ENCODE data around the gene CMTM5.

CMTM5 gene

DNA sequence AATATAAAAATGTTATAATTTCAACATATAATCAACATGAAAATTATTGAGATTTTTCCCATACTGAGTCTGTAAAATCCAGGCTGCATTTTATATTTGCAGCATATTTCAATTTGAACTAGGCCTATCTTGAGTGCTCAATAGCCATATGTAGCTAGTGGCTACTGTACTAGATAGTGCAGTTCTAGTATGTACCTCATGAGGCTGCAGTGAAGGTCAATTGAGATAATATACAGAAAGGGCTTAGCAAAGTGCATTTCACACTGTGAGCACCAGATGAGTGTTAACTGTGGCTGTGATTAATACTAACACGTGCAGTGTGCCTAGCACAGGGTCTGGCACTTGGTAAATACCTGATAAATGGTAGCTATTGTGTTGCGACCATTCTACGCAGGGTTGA lies 18.8 kb upstream of the CMTM5 start:
- DNase-seq (ENCODE audit: low spot score) = no peak

DNA sequence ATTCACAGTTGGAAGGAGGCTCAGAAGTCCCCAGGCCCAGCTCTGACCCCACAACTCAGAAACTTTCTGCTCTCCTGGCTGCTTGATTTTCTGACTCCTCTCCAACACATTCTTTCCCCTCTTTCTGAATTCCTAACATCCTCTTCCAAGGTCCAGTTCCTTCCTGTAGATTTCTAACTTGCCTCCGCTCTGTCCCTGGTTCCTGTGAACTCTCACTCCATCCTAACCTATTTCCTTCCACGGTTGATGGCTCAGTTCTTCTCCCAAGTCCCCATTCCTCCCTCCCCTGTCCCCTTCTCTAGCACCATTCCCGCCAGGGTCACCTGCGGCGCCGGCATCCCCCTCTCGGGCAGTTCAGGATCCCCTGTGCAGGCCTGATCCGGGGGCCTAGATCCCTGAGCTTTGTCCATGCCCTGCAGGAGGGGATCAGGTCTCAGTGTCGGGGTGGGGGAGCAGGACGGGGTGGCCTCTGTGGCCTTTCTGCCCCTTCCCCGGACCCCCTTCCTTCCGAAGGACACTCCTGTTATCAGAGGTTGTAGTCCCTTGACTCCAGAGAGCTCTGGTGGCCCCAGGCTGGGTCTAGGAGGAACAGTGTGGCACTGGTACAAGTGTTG lies 18.2 kb upstream of the CMTM5 start:
- DNase-seq (ENCODE audit: low spot score) = no peak

DNA sequence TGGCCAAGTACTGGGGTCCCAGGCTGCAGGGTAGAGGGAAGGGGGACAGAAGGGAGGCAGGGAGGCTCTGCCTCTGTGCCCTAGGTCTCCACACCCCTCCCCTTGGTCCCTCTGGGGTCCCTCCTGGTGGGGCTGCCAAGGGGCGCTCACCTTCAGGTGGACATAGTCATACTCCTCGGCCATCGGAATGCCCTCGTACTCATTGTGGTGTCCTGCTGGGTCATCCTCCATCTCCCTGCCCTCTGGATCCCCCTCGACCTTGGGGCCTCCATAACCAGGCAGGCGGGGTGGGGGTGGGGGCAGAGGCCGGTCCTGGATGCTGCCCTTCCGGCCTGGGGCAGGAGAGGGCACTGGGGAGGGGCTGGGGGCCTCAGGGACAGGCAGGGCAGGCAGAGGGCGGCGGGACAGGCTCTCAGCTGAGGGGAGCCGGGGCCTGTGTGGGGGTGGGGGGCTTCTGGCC lies 17.6 kb upstream of the CMTM5 start:
- no peak for DNase-seq (ENCODE audit: low spot score)

DNA sequence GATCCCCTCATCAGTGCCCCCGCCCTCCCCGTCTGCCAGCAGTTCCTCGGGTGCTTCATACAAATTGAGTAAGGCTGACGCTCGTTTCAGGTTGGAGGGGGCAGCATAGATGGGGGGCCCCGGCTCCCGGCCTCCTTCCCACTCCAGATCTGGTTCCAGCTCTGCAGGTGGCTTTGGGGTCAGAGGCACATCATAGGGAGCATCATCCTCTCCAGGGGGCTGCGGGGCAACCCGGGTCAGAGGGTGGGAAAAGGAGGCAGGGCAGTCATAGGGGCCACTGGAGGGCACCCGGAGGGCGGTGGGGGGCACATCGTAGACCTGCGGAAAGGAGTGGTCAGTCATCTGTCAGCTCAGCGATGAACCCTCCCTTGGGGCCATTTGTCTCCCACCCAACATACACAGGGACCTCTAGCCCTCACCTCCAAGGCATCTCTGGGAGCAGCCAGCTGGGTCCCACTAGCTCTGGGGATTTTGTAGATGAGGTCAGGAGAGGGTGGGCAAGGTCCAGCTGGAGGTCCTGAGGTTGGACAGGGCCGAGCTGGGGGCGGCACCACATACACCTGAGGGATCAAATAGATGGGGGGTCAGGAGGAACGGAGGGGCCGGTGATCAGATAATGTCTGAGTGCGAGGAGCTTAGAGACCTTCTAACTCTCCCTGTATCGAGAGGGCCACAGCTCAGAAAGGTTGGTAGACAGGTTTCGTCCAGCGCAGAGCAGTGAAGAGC lies 17.0 kb upstream of the CMTM5 start:
- DNase-seq (ENCODE audit: low spot score) = no peak

DNA sequence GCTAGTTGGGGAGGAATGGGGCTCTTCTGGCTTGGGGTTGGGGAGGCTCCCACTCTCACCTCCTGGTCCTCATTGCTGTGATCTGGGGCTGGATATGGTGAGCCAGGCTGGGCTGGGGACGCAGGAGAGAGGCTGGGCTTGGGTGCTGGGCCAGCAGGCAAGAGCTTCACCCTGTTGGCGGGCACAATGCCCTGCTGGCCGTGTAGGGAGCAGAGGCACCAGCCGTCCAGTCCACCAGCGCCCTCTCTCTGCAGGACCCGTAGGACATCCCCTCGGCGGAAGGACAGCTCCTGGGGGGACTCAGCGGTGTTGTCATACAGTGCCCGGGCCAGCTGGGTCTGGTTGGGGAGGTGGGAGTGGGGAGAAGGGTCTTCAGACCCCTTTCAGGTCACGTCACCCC lies 16.4 kb upstream of the CMTM5 start:
- no peak for DNase-seq (ENCODE audit: low spot score)

DNA sequence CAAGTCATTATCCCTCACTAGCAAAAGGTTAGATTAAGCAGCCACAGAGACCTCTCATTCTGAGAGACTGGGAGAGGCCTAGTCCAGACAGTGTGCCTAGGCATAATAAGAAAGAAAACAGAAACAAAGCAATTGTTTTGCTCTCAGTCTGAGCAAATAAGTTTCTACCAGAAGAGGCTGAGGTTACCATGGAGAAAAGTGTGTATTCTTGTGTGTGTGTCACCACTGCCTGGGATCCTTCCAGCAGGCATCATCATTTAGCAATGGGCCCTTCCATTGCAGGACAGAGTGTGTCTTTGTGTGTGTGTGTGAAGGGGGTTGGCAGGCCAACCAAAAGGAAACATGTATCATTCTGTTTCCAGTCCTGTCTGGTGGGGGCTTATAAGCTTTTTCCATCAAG lies 15.5 kb upstream of the CMTM5 start:
- peak; percentile 85 for DNase-seq (ENCODE audit: low spot score)

DNA sequence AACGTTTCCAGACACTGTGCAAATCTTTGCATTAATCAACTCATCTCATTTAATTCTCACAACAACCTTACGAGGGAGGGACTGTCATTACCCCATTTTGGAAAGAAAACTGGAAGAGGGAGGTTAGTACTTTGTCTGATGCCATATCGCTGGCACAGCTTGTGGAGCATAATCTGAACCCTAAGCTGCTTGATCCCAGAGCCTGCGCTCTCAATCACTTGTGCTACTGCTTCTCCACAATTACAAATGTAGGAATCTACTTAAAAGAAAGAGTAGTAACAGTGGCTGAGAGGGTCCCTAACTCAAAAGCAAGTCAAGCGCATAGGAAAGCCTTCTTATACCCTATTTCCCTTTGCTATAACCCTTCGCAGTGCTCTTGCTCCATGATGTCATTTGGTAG lies 15.1 kb upstream of the CMTM5 start:
- DNase-seq (ENCODE audit: low spot score) = no peak

DNA sequence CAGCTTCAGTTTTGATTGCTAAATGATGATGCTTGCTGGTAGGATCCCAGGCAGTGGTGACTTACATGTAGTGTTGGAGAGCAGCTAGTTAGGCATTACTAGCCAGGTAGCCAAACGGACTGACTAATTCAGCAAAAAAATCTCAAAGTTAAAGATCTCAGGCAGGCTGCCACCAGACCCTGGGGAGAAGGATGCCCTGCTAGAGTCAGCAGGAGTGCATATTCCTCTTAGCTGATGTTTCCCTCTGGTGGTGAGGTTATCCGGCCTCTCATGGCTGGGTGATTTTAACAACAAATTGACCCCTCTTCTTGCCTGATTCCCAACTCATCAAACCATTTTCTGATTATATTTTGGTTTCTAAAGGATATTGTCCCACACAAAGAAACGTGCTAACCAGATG lies 14.6 kb upstream of the CMTM5 start:
- no peak for DNase-seq (ENCODE audit: low spot score)

DNA sequence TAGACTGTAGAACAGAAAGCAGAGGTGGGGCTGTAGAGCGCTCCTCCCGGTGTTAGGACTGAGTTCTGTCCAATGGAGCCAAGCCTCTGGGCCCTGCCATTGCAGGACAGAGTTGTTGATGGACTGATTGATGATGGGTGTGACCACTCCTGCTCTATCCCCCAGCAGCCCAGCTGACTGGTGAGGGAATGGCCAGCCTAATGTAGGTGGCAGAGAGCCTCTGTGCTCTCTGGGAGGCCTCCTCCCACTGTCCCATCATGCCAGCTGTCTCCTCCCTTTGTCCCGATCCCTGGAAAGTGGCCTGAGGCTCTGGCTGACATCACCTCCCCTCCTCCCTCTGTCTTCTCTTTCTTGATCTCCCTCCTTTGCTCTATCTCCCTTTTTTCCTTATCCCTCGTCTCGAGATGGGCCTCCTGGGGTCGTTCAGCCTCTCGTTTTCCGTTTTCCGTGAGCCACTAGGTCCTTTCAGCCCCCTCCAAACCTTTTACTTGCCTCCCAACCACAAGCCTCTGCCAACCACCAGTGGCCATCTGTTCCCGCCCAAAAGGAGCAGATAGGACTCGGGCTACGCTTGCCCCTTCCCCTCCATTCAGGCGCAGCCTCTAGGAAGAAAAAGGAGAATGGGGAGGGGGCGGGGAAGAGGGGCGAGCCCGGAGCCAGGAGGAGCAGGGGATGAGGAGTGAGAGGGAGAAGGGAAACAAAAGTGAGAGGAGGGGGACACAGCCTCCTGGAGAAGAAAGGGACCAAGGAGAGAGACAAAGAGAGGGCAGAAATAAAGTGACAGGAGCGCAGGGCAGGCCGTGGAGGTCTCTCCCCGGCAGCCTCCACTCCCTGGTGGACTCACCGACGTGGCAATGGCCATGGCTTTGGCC lies 12.4 kb upstream of the CMTM5 start:
- DNase-seq (ENCODE audit: low spot score) = peak; percentile 42

DNA sequence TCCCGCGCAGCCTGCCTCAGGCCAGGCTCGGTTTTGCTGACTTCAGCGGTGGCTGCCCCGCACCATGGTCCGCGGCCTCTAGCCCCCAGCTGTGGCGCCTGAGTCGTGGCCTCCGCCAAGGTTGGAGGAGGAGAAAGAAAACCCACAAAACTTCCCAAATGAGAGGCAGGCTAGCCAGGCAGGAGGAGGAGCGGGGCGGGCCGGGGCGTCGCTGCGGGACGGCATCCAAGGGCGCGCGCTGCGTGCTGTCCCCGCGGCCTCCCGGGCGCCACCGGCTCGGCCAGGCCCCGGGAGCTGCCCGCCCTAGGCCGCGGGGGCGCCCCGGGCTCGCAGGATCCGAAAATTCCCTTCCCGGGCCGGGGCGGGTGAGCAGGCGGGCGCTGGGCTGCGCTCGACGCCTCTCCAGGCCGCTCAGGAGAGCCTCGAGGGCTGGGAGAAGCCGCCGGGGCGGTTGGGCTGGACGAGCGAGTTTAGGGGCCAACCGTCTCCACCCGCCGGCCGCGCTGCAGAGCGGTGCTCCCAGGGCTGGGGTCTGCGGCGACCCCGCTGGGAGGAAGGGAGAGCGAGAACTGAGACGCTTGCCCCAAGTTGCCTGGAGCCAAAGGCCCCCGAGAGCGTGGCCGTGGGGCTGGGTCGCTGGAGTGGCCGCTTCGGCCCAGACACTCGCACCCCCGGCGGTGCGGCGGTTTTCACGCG lies 11.7 kb upstream of the CMTM5 start, which contains the start of gene EFS:
TSS of gene EFS (minus strand) at position 137 of the 696 bp plus-strand sequence. CDS start 147 bp downstream, outside the sequence.
- DNase-seq (ENCODE audit: low spot score) = peak; percentile 54

DNA sequence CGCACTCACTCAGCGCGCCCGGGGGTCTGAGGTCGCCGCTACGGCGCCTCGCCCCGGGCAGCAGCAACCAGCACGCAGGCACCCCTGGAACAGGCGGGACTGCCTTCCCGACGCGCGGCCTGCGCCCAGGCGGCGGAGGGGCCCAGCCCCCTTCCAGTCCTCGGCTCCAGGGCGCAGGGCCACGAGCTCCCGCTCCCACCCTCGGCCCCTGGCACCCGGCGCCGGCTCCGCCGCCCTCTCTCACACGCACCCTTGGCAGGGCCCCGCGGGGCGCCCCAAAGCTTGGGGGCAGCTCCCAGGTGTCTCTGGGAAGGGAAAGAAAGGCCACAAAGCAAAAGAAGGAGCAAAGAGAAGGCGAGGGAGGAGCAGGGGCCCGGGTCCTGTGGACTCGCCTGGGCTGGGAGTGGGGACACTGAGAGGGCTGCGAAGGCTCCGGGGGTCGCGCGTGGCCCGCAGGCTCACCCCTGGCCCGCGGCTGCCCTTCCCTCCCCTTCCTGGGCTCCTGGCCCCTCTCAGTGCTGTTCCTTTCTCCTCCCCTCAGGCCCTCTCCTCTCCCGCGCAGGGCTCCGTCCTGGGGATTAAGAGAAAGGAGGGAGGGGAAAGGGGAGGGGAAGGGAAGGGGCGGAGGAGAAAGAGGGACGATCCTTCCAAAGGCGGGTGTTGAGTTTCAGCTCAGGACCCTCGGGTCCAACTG lies 11.0 kb upstream of the CMTM5 start:
- peak; percentile 46 for DNase-seq (ENCODE audit: low spot score)

DNA sequence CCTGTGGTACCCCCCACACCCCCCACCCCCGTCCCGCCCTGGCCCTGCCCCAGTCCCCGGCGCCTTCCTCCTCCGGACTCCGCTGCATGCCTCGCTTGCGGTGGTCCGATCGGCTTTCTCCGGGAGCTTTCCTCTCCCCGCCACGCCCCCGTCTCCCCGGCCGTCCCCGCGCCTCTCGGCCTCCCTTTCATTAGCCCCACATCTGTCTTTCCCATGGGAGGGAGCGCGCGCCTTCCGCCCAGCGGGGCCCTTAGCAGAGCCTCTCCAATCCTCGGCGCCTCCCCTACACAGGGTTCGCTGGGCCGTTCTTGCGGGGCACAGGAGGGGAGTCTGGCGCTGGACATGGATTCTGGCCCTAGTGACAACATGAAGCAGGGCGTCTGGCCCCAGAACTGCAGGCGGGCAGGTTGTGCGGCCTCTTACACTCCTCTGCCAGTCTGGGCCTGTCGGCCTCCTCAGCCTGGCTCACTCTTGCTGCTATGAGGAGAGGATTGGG lies 10.4 kb upstream of the CMTM5 start:
- DNase-seq (ENCODE audit: low spot score) = peak; percentile 77

DNA sequence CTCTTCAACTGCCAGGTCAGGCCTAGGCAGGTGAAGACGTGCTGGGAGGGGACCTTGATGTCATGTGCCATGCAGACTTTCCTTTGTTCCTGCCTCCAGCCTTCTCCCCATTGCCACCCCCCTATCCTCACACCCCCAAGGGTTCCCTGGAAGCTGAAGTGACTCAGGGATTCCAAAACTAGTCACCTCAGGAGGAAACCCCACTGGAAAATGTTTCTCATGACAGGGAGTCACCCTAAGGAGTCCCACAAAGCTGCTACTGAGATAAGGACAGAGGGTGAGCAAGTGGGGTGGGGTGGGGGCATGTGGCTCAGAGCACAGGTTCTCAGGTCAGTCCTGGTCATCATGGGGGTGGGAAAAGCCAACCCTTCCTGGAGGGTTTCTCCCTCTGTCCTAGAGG lies 6.6 kb upstream of the CMTM5 start:
- no peak for DNase-seq (ENCODE audit: low spot score)

DNA sequence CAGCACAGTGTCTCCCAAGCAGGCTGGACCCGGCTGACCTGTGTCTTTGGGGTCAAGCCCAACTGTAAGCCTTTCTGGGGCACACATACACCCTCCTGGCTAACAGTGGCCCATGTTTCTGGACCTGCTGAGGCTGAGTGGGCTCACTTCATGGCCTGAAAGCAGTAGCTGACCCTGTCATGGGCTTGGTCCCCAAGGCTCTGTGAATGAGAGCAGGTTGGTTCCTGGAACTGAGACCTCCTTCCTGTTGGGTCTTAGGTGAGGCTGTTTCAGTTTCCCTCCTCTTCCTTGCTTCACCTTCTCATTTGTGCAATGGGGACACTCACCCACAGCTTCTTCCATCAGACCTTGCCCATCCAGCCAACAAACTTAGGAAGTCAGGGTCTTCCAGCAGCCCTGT lies 5.0 kb upstream of the CMTM5 start:
- no peak for DNase-seq (ENCODE audit: low spot score)

DNA sequence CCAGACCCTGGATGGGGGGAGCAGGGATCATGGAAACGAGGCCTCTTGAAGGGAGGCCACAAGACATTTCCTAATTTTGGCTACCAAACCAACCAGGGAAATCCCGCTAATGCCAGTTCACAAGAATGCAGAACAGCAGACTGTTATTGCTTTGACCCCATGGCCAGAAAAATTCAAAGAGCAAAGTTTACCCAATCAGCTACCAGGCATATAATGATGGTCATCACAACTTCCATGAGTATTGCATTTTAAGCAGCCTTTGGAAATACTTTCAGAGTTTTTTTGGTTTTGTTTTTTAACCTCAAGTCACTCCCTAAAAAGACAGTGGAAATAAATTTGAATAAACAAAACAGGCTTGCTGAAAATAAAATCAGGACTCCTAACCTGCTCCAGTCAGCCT lies 4.3 kb upstream of the CMTM5 start, which contains the start of gene IL25:
TSS of gene IL25 (plus strand) at position 301 of the 400 bp plus-strand sequence.
- no peak for DNase-seq (ENCODE audit: low spot score)

DNA sequence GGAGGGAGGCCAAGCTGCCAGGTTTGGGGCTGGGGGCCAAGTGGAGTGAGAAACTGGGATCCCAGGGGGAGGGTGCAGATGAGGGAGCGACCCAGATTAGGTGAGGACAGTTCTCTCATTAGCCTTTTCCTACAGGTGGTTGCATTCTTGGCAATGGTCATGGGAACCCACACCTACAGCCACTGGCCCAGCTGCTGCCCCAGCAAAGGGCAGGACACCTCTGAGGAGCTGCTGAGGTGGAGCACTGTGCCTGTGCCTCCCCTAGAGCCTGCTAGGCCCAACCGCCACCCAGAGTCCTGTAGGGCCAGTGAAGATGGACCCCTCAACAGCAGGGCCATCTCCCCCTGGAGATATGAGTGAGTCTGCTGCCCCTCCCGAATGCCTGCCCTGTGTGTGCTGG lies 3.8 kb upstream of the CMTM5 start:
- no peak for DNase-seq (ENCODE audit: low spot score)

DNA sequence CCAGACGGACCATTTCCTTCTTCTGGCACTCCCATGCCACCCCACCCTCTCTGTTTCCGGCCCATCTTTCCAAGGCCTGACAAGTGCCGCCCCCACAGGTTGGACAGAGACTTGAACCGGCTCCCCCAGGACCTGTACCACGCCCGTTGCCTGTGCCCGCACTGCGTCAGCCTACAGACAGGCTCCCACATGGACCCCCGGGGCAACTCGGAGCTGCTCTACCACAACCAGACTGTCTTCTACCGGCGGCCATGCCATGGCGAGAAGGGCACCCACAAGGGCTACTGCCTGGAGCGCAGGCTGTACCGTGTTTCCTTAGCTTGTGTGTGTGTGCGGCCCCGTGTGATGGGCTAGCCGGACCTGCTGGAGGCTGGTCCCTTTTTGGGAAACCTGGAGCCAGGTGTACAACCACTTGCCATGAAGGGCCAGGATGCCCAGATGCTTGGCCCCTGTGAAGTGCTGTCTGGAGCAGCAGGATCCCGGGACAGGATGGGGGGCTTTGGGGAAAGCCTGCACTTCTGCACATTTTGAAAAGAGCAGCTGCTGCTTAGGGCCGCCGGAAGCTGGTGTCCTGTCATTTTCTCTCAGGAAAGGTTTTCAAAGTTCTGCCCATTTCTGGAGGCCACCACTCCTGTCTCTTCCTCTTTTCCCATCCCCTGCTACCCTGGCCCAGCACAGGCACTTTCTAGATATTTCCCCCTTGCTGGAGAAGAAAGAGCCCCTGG lies 1.2 kb upstream of the CMTM5 start:
- no peak for DNase-seq (ENCODE audit: low spot score)

DNA sequence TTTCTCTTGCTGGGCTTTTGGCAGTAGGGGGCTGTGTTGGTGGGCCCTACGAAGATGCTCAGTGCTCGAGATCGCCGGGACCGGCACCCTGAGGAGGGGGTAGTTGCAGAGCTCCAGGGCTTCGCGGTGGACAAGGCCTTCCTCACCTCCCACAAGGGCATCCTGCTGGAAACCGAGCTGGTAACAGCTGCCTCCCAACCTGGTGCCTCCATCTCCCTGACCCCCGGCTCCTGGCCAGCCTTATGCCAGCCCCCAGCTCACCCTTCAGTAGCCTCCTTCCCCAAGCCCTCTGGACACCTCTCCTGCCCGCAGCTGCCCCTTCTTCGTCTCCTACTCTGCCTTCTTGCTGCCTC lies 328 bp downstream of the CMTM5 start:
- DNase-seq (ENCODE audit: low spot score) = no peak

DNA sequence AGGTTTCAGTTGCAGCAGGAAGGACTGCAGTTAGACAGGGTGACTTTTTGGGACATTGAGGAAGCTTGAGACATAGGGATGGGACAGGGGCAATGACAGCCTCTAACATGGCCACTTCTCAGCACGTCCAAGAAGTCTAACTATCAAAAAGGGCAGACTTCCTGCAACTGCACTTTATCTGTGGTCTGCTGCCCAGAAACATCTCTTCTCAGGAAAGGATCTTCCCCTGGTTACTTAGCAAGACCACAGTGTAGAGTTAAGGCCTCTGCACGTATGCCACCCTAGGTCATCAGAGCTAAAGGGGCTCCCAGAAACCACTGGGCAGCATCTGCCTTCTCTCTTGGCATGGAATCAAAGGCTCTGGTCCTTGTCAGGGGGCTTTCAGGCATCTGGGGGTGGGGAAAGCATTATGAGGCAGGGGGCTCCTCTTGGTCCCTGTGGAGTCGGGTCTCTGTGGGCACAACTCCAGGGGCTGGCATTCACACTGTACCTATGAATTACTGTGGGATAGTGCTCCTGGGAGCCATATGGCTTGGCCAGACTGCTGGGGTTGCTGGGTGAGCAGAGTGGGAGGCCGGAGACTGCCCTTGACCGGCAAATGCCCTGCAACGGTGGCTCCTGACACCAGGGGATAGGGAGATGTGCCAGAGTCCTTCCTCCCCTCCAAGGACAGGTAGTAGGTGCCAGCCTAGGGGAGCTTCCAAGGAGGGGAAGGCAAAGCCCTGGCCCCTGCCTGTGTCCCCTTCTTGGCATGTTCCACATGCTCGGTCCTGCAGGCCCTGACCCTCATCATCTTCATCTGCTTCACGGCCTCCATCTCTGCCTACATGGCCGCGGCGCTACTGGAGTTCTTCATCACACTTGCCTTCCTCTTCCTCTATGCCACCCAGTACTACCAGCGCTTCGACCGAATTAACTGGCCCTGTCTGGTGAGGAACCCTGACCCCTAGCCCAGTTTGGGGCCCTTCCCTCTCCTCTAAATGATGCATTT lies 1.0 kb downstream of the CMTM5 start:
- DNase-seq (ENCODE audit: low spot score) = no peak

Measured in AG08396 (cell line).